Tibial nerve (tissue), 4 donors: ENCODE measurements around the gene TBPL2. TPM values are rescaled to one million over a fixed set of nuclear protein-coding genes. Genes with fewer than 3 reads are reported as not detected.

Source experiments
- DNase-seq, 2 donors: peaks; one replicate each; pipeline ENCODE4 v3.0.0-alpha.2; 2019; ENCODE audit warnings: low spot score in 2 of 2
- H3K27ac ChIP-seq, 4 donors: fragments of 200-600 bp; sonication (generic) in 3 of 4; one replicate each; pipeline ENCODE4 v1.5.1; 2017 to 2019; ENCODE audit warnings: mild to moderate bottlenecking in 1 of 4
- H3K27me3 ChIP-seq, 2 donors: fragments of 200-600 bp; sonication (generic) in 1 of 2; one replicate each; pipeline versions ENCODE4 v1.5.1 to v1.6.0; 2017 to 2019
- H3K36me3 ChIP-seq, 3 donors: fragments of 200-600 bp; sonication (generic); one replicate each; pipeline ENCODE4 v1.5.1; 2018 to 2019
- H3K4me1 ChIP-seq, 4 donors: fragments of 200-600 bp; sonication (generic) in 3 of 4; one replicate each; pipeline ENCODE4 v1.5.1; 2017 to 2019
- H3K4me3 ChIP-seq, 4 donors: fragments of 200-600 bp; sonication (generic) in 3 of 4; one replicate each; pipeline ENCODE4 v1.5.1; 2017 to 2019; ENCODE audit warnings: mild to moderate bottlenecking in 1 of 4, moderate library complexity in 1 of 4
- H3K9me3 ChIP-seq, 4 donors: fragments of 200-600 bp; sonication (generic) in 3 of 4; one replicate each; pipeline ENCODE4 v1.5.1; 2017 to 2019
- EP300 ChIP-seq, 2 donors: sonication (generic); formaldehyde crosslinking; IDR thresholded peaks; one replicate each; pipeline ENCODE4 v1.6.1; 2017; ENCODE audit warnings: antibody characterized with exemption in 2 of 2, mild to moderate bottlenecking in 1 of 2
- POLR2A ChIP-seq, 2 donors: fragments of 450-650 bp; IDR thresholded peaks; one replicate each; pipeline ENCODE4 v1.6.1; 2017; ENCODE audit warnings: antibody characterized with exemption in 2 of 2, mild to moderate bottlenecking in 2 of 2, moderate library complexity in 2 of 2
- WGBS, 2 donors: methylation state at CpG; one replicate each; pipeline ENCODE4 v1.1.5; 2018; 5-methylcytosine and 5-hydroxymethylcytosine counted together
- total RNA-seq, 4 donors: library from RNA; depleted of rRNA; stranded (reverse); fragments of >200 nt; gene quantifications; one replicate each; pipeline ENCODE4 v1.1.0, GENCODE V29; 2016
- TF ChIP-seq, protein P1 (sequence below), 5 experiments: fragments of 200-600 bp in 3 of 5; fragments of 450-650 bp in 2 of 5; sonication (generic) in 3 of 5; IDR thresholded peaks; one replicate each; pipeline ENCODE4 v1.5.1; 2016 to 2019; ENCODE audit warnings: antibody characterized with exemption in 5 of 5, mild to moderate bottlenecking in 3 of 5, moderate library complexity in 2 of 5

The TBPL2 gene
- total RNA-seq, 4 donors from 2014 or later: 0.90 TPM; not detected in 3

DNA sequence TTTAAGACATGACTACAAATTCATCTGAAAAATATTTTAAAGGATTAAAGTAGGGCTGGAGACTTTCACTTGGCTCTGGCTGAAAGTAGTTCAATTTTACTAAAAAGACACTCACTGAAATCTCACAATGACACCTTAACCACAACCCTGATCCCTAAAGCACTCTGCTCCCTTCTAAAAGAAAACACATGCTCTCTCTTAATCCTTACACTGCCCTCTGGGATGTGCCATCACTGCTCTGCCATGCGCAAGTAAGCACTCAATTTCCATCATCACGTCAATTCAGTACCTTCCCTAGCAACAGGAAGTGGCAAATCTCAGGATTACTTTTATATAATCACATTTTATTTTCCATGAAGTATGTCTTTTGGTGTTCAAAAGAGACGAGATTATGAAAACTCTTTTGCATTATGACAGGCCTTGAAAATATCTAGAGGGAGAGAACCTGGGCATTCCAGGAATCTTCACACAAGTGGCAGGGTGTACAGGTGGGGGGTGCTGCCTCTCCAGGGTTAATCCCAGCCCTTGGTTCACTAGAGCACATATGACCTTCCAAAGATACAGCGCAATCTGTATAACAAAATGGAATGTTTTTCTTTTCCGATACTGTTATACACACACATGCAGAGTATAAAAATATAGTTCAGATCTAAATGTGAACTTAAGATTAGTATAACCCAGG is 36.1 kb downstream of the TBPL2 start:
- TF ChIP-seq POLR2A (IDR thresholded peaks at IDR 0.05) (no peak), EP300 (IDR thresholded peaks at IDR 0.05) (no peak)
- TF ChIP-seq, protein P1, sequence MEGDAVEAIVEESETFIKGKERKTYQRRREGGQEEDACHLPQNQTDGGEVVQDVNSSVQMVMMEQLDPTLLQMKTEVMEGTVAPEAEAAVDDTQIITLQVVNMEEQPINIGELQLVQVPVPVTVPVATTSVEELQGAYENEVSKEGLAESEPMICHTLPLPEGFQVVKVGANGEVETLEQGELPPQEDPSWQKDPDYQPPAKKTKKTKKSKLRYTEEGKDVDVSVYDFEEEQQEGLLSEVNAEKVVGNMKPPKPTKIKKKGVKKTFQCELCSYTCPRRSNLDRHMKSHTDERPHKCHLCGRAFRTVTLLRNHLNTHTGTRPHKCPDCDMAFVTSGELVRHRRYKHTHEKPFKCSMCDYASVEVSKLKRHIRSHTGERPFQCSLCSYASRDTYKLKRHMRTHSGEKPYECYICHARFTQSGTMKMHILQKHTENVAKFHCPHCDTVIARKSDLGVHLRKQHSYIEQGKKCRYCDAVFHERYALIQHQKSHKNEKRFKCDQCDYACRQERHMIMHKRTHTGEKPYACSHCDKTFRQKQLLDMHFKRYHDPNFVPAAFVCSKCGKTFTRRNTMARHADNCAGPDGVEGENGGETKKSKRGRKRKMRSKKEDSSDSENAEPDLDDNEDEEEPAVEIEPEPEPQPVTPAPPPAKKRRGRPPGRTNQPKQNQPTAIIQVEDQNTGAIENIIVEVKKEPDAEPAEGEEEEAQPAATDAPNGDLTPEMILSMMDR (IDR thresholded peaks at IDR 0.05): no peak
- DNase-seq: no peak
- Histone ChIP-seq H3K36me3 (peaks cover 0 to 13% (median 0%) of the 10 kb centered on the region in 3 donors), H3K9me3 (no peaks in the 10 kb centered on the region), H3K4me1 (peaks cover 0 to 25% (median 3%) of the 10 kb centered on the region in 4 donors), H3K4me3 (no peak overlapping the region), H3K27me3 (no peaks in the 10 kb centered on the region), H3K27ac (no peak overlapping the region)
- WGBS, 2 donors: 69 to 74% methylated on average over 5 of the region's 5 CpGs

GRCh38 chr14:55401751-55402150 is 38.7 kb downstream of the TBPL2 start:
- peaks cover 0 to 3% (median 0%) of the 10 kb centered on the region in 3 donors for H3K36me3 ChIP-seq
- H3K9me3 ChIP-seq: no peaks in the 10 kb centered on the region
- no peak for TF ChIP-seq EP300 (IDR thresholded peaks at IDR 0.05)
- no peak for TF ChIP-seq POLR2A (IDR thresholded peaks at IDR 0.05)
- TF ChIP-seq, protein P1 (IDR thresholded peaks at IDR 0.05): no peak
- no peak overlapping the region for H3K4me3 ChIP-seq
- H3K4me1 ChIP-seq: peaks cover 0 to 36% (median 4%) of the 10 kb centered on the region in 4 donors
- H3K27ac ChIP-seq: no peak overlapping the region
- no peak for DNase-seq
- H3K27me3 ChIP-seq: no peaks in the 10 kb centered on the region
- 83 to 90% methylated on average over 6 of the region's 6 CpGs for WGBS, 2 donors

DNA sequence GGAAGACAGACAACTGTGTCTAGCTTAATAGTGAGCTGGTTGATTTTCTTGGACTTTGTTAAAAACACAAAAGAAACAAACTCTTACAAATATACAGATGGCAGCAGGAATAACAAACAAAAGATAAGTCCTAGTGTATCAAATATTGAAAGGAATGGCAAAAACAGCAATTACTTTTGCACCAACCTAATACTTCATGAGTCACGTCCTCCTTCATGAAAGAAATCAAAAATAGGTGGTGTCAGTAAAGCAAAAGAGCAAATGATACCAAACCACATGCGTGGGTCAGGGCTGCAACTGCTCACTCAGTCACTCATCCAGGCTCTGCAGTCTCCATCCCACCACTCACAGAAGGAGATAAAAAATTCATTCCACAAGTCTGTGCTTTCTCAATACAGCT is 40.6 kb downstream of the TBPL2 start:
- H3K36me3 ChIP-seq: peaks cover 0 to 19% (median 0%) of the 10 kb centered on the region in 3 donors
- no peaks in the 10 kb centered on the region for H3K27me3 ChIP-seq
- H3K27ac ChIP-seq: peak overlapping the region in 2 of 4 donors; percentile 63 to 76
- no peak for DNase-seq
- H3K4me1 ChIP-seq: peaks cover 0 to 36% (median 4%) of the 10 kb centered on the region in 4 donors
- no peaks in the 10 kb centered on the region for H3K9me3 ChIP-seq
- H3K4me3 ChIP-seq: no peak overlapping the region
- WGBS, 2 donors: 83 to 91% methylated on average over 2 of the region's 2 CpGs
- TF ChIP-seq, protein P1 (IDR thresholded peaks at IDR 0.05): no peak
- TF ChIP-seq EP300 (IDR thresholded peaks at IDR 0.05) (no peak), POLR2A (IDR thresholded peaks at IDR 0.05) (no peak)

DNA sequence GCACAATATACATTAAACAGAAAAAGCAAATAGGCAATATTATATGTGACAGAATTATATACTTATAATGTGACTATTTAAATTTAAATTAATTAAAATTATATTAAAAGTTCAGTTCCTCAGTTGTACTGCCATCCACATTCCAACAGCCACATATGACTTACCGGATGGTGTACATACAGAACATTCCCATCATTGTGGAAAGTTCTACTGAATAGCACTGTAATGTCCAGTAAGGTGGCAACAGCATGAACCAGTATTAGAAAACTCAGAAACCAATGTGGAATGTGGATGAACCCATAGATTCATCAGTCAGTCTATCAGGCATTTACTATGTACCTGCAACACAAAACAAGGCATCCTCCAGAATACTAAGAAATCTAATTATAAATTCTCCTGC is 41.2 kb downstream of the TBPL2 start:
- TF ChIP-seq, protein P1 (IDR thresholded peaks at IDR 0.05): no peak
- TF ChIP-seq EP300 (IDR thresholded peaks at IDR 0.05): no peak
- TF ChIP-seq POLR2A (IDR thresholded peaks at IDR 0.05): no peak
- DNase-seq: no peak
- 50 to 53% methylated on average over 1 of the region's 1 CpG for WGBS, 2 donors
- Histone ChIP-seq H3K4me1 (peaks cover 0 to 30% (median 4%) of the 10 kb centered on the region in 4 donors), H3K36me3 (peaks cover 0 to 23% (median 0%) of the 10 kb centered on the region in 3 donors), H3K27me3 (no peaks in the 10 kb centered on the region), H3K9me3 (no peaks in the 10 kb centered on the region), H3K4me3 (no peak overlapping the region), H3K27ac (peak overlapping the region in 3 of 4 donors; percentile 37 to 76 (median 63))

GRCh38 chr14:55398679-55399078 is 41.7 kb downstream of the TBPL2 start:
- DNase-seq: peak in 1 of 2 donors; percentile 28
- H3K4me1 ChIP-seq: peaks cover 0 to 30% (median 4%) of the 10 kb centered on the region in 4 donors
- H3K27me3 ChIP-seq: no peaks in the 10 kb centered on the region
- H3K9me3 ChIP-seq: no peaks in the 10 kb centered on the region
- TF ChIP-seq, protein P1 (IDR thresholded peaks at IDR 0.05): no peak
- TF ChIP-seq EP300 (IDR thresholded peaks at IDR 0.05) (peak in 1 of 2 donors; percentile 80), POLR2A (IDR thresholded peaks at IDR 0.05) (no peak)
- H3K4me3 ChIP-seq: no peak overlapping the region
- H3K36me3 ChIP-seq: peaks cover 0 to 27% (median 0%) of the 10 kb centered on the region in 3 donors
- 63% methylated on average over 5 of the region's 5 CpGs for WGBS, 2 donors
- H3K27ac ChIP-seq: peak overlapping the region in 3 of 4 donors; percentile 16 to 82 (median 76)
